WTC11 (cell line): Measurements from ENCODE around the gene PTPRH. TPM values are rescaled to one million over a fixed set of nuclear protein-coding genes. Genes with fewer than 3 reads are reported as not detected.

Experiments
- ATAC-seq: fragments of 200-7000 bp; cut with Tn5 transposase; 2 replicates; pipeline ENCODE4 v1.10.0; 2021; ENCODE audit warnings: mild to moderate bottlenecking, moderate library complexity
- CTCF ChIA-PET: fragments of 300-600 bp; sonication (Branson Sonifier 250); formaldehyde crosslinking; loops from one replicate; lab custom pipeline; 2021; ENCODE audit warnings: antibody characterized with exemption; lab: Charles Lee
- POLR2A ChIA-PET: fragments of 350-600 bp; sonication (Branson Sonifier 250); formaldehyde crosslinking; loops from one replicate; lab custom pipeline; 2021; ENCODE audit warnings: antibody characterized with exemption; lab: Charles Lee
- DNase-seq: peaks from one replicate; pipeline ENCODE4 v3.0.0; 2021; ENCODE audit warnings: low spot score
- H3K27ac Mint-ChIP-seq: 2 replicates; pipeline ENCODE4 v1.8.0; 2021; ENCODE audit warnings: mixed read lengths
- H3K27me3 Mint-ChIP-seq: 2 replicates; pipeline ENCODE4 v1.8.0; 2021; ENCODE audit warnings: low read depth, mild to moderate bottlenecking, moderate library complexity, mixed read lengths
- H3K36me3 Mint-ChIP-seq: 2 replicates; pipeline ENCODE4 v1.8.0; 2021; ENCODE audit warnings: mixed read lengths
- H3K4me1 Mint-ChIP-seq: 2 replicates; pipeline ENCODE4 v1.8.0; 2022; ENCODE audit warnings: mixed read lengths
- H3K4me3 Mint-ChIP-seq: 2 replicates; pipeline ENCODE4 v1.8.0; 2021; ENCODE audit warnings: mild to moderate bottlenecking, moderate library complexity, mixed read lengths
- H3K9me3 Mint-ChIP-seq: 2 replicates; pipeline ENCODE4 v1.8.0; 2021; ENCODE audit warnings: mixed read lengths
- ATF2 ChIP-seq: sonication (generic); formaldehyde crosslinking; IDR thresholded peaks from 2 replicates; pipeline ENCODE4 v1.8.1; 2022; ENCODE audit warnings: low read depth, missing genetic modification reagents, borderline replicate concordance
- CBFB ChIP-seq: sonication (generic); formaldehyde crosslinking; IDR thresholded peaks from 2 replicates; pipeline ENCODE4 v1.8.1; 2022; ENCODE audit warnings: mild to moderate bottlenecking, low read depth, missing genetic modification reagents
- CDX4 ChIP-seq: fragments of 250-450 bp; sonication (Bioruptor Pico); IDR thresholded peaks from 2 replicates; pipeline ENCODE4 v1.9.0; 2021; ENCODE audit warnings: moderate library complexity, mild to moderate bottlenecking, inconsistent platforms, borderline replicate concordance
- ETV6 ChIP-seq: sonication (generic); formaldehyde crosslinking; IDR thresholded peaks from 2 replicates; pipeline ENCODE4 v1.8.1; 2022; ENCODE audit warnings: mild to moderate bottlenecking, missing genetic modification reagents
- FOXJ3 ChIP-seq: sonication (generic); formaldehyde crosslinking; IDR thresholded peaks from 2 replicates; pipeline ENCODE4 v1.9.0; 2021; ENCODE audit warnings: missing genetic modification reagents, mild to moderate bottlenecking, borderline replicate concordance
- KAT7 ChIP-seq: sonication (generic); formaldehyde crosslinking; IDR thresholded peaks from 2 replicates; pipeline ENCODE4 v1.8.1; 2023; ENCODE audit warnings: missing genetic modification reagents, mild to moderate bottlenecking, borderline replicate concordance
- NFATC4 ChIP-seq: fragments of 250-450 bp; sonication (Bioruptor Pico); IDR thresholded peaks from 2 replicates; pipeline ENCODE4 v1.9.0; 2021; ENCODE audit warnings: mild to moderate bottlenecking
- NFE2L1 ChIP-seq: sonication (generic); formaldehyde crosslinking; IDR thresholded peaks from 2 replicates; pipeline ENCODE4 v1.8.1; 2023; ENCODE audit warnings: missing genetic modification reagents
- RELA ChIP-seq: sonication (generic); formaldehyde crosslinking; IDR thresholded peaks from 2 replicates; pipeline ENCODE4 v1.8.1; 2022; ENCODE audit warnings: missing genetic modification reagents, mild to moderate bottlenecking, borderline replicate concordance
- TEAD1 ChIP-seq: sonication (generic); formaldehyde crosslinking; IDR thresholded peaks from 2 replicates; pipeline ENCODE4 v1.8.0; 2022; ENCODE audit warnings: mild to moderate bottlenecking, missing genetic modification reagents
- ZBTB21 ChIP-seq: sonication (generic); formaldehyde crosslinking; IDR thresholded peaks from 2 replicates; pipeline ENCODE4 v1.8.1; 2023; ENCODE audit warnings: mild to moderate bottlenecking, missing genetic modification reagents, borderline replicate concordance
- ZNF121 ChIP-seq: sonication (generic); formaldehyde crosslinking; IDR thresholded peaks from 2 replicates; pipeline ENCODE4 v1.8.0; 2023; ENCODE audit warnings: missing genetic modification reagents
- ZNF263 ChIP-seq: sonication (generic); formaldehyde crosslinking; IDR thresholded peaks from 2 replicates; pipeline ENCODE4 v1.8.1; 2022; ENCODE audit warnings: low read depth, mild to moderate bottlenecking, moderate library complexity, missing genetic modification reagents
- total RNA-seq: library from RNA; stranded (reverse); gene quantifications from 3 replicates; pipeline ENCODE4 v1.2.3, GENCODE V29; 2021
- TF ChIP-seq, protein P1 (sequence below): fragments of 250-450 bp; sonication (Bioruptor Pico); IDR thresholded peaks from 2 replicates; pipeline ENCODE4 v1.9.0; 2021; ENCODE audit warnings: mild to moderate bottlenecking, borderline replicate concordance
- TF ChIP-seq, protein P2 (sequence below): sonication (generic); formaldehyde crosslinking; IDR thresholded peaks from 2 replicates; pipeline ENCODE4 v1.8.0; 2022; ENCODE audit warnings: mild to moderate bottlenecking, missing genetic modification reagents
- TF ChIP-seq, protein P3 (sequence below): sonication (generic); formaldehyde crosslinking; IDR thresholded peaks from 2 replicates; pipeline ENCODE4 v1.8.1; 2023; ENCODE audit warnings: mild to moderate bottlenecking, missing genetic modification reagents, moderate library complexity
- TF ChIP-seq, protein P4 (sequence below): sonication (generic); formaldehyde crosslinking; IDR thresholded peaks from 2 replicates; pipeline ENCODE4 v1.8.0; 2022; ENCODE audit warnings: mild to moderate bottlenecking, missing genetic modification reagents
- TF ChIP-seq, protein P5 (sequence below): fragments of 250-450 bp; sonication (Bioruptor Pico); IDR thresholded peaks from 2 replicates; pipeline ENCODE4 v1.9.0; 2021; ENCODE audit warnings: mild to moderate bottlenecking

The PTPRH gene
- total RNA-seq, 1 experiment from 2014 or later = 0.63 TPM

DNA sequence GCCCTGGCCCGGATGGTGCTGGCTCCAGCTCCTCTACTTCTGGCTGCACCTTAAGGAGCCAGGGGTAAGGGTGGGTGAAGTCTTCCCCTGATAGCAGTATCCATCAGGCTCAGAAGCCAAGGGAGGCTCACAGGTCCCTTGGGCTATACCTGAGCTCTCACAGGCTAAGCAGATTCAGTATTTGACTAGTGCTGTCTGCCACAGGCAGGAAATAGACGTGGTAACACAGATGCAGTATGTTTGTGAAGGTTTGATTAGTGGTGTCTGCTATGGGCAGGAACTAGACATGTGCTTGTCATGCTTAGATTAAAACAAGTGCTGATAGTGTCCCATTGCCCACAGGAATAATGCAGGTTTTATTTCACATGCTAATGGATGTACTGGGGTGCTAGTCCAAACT lies 33.2 kb downstream of the PTPRH start (continued):
- TF ChIP-seq, protein P1, sequence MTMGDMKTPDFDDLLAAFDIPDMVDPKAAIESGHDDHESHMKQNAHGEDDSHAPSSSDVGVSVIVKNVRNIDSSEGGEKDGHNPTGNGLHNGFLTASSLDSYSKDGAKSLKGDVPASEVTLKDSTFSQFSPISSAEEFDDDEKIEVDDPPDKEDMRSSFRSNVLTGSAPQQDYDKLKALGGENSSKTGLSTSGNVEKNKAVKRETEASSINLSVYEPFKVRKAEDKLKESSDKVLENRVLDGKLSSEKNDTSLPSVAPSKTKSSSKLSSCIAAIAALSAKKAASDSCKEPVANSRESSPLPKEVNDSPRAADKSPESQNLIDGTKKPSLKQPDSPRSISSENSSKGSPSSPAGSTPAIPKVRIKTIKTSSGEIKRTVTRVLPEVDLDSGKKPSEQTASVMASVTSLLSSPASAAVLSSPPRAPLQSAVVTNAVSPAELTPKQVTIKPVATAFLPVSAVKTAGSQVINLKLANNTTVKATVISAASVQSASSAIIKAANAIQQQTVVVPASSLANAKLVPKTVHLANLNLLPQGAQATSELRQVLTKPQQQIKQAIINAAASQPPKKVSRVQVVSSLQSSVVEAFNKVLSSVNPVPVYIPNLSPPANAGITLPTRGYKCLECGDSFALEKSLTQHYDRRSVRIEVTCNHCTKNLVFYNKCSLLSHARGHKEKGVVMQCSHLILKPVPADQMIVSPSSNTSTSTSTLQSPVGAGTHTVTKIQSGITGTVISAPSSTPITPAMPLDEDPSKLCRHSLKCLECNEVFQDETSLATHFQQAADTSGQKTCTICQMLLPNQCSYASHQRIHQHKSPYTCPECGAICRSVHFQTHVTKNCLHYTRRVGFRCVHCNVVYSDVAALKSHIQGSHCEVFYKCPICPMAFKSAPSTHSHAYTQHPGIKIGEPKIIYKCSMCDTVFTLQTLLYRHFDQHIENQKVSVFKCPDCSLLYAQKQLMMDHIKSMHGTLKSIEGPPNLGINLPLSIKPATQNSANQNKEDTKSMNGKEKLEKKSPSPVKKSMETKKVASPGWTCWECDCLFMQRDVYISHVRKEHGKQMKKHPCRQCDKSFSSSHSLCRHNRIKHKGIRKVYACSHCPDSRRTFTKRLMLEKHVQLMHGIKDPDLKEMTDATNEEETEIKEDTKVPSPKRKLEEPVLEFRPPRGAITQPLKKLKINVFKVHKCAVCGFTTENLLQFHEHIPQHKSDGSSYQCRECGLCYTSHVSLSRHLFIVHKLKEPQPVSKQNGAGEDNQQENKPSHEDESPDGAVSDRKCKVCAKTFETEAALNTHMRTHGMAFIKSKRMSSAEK (CRISPR knock-in tag) = no peak
- TF ChIP-seq KAT7 (CRISPR knock-in tag) = no peak
- TF ChIP-seq, protein P2, sequence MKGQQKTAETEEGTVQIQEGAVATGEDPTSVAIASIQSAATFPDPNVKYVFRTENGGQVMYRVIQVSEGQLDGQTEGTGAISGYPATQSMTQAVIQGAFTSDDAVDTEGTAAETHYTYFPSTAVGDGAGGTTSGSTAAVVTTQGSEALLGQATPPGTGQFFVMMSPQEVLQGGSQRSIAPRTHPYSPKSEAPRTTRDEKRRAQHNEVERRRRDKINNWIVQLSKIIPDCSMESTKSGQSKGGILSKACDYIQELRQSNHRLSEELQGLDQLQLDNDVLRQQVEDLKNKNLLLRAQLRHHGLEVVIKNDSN = no peak
- TF ChIP-seq, protein P3, sequence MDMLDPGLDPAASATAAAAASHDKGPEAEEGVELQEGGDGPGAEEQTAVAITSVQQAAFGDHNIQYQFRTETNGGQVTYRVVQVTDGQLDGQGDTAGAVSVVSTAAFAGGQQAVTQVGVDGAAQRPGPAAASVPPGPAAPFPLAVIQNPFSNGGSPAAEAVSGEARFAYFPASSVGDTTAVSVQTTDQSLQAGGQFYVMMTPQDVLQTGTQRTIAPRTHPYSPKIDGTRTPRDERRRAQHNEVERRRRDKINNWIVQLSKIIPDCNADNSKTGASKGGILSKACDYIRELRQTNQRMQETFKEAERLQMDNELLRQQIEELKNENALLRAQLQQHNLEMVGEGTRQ (CRISPR knock-in tag) = no peak

- Mint-ChIP-seq H3K4me3 (peak overlapping the region; percentile 24; the same call in 1 of the 2 replicates), H3K4me1 (peaks cover 28% of the 10 kb centered on the region), H3K27ac (no peak overlapping the region), H3K36me3 (no peaks in the 10 kb centered on the region), H3K9me3 (no peaks in the 10 kb centered on the region), H3K27me3 (peaks cover 94% of the 10 kb centered on the region)
- CTCF ChIA-PET = interaction anchor here (0.8 to 3.6 kb wide), 8 partner anchors 9 to 243 kb away, joined by 4 to 23 read pairs (median 10); partner anchors contain the start of gene DNAAF3
- ATAC-seq (no peak), DNase-seq (peak; percentile 63)
- TF ChIP-seq RELA (CRISPR knock-in tag) = no peak
- POLR2A ChIA-PET = interaction anchor here (0.8 kb wide), 1 partner anchor 19 kb away, joined by 3 read pairs; no protein-coding TSS in a partner anchor
Observed at GRCh38 chr19:55175117-55175867, 34.0 kb downstream of the PTPRH start.

DNA sequence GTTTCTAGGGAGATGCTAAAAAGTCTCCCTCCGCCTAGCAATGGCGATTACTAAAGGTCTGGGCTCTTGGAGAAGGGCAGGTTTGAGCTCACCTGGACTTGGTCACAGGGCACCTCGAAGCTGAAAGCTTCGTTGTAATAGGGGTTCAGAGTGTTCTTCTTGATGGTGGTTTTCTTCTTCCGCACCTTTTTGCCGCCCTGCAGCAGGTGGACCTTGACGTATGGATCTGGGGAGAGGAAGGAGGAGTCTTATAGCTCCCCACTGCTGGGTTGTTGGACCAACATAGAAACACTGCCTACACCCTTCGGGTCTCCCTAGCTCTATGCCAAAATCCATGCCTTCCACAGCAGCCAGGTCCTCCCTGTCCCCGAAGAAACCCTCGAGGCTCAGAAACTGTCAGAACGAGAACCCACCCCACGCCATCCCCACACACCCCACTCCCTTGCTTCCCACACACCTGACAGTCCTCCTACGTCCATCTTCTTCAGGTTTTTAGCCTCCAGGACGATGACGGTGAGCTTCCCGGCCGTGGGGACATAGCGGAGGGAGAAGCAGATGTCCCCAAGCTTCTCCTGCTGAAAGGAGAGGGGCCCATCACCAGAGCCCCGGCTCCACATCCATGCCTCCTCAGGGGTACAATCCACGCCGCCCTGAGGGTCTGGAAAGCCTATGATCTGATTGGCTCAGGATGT lies 34.7 kb downstream of the PTPRH start:
- peak overlapping the region; percentile 80 for H3K4me3 Mint-ChIP-seq
- DNase-seq (no peak), ATAC-seq (no peak)
- no peak overlapping the region for H3K27ac Mint-ChIP-seq
- H3K9me3 Mint-ChIP-seq = no peaks in the 10 kb centered on the region
- peaks cover 25% of the 10 kb centered on the region for H3K4me1 Mint-ChIP-seq
- POLR2A ChIA-PET = interaction anchor here (0.9 to 1.4 kb wide), 2 partner anchors 84 to 233 kb away, joined by 3 to 7 read pairs; partner anchors contain the start of genes PPP6R1 and UBE2S
- CTCF ChIA-PET = interaction anchor here (1.2 to 3.6 kb wide), 6 partner anchors 9 to 106 kb away, joined by 3 to 23 read pairs (median 12); partner anchors contain the start of gene DNAAF3
- TF ChIP-seq, protein P4, sequence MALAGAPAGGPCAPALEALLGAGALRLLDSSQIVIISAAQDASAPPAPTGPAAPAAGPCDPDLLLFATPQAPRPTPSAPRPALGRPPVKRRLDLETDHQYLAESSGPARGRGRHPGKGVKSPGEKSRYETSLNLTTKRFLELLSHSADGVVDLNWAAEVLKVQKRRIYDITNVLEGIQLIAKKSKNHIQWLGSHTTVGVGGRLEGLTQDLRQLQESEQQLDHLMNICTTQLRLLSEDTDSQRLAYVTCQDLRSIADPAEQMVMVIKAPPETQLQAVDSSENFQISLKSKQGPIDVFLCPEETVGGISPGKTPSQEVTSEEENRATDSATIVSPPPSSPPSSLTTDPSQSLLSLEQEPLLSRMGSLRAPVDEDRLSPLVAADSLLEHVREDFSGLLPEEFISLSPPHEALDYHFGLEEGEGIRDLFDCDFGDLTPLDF = no peak
- TF ChIP-seq ETV6 (no peak), NFE2L1 (no peak), ZNF121 (CRISPR knock-in tag) (no peak), TEAD1 (CRISPR knock-in tag) (no peak), ZBTB21 (CRISPR knock-in tag) (no peak), CDX4 (no peak), NFATC4 (CRISPR knock-in tag) (no peak), CBFB (CRISPR knock-in tag) (no peak), ATF2 (CRISPR knock-in tag) (no peak), FOXJ3 (CRISPR knock-in tag) (no peak), ZNF263 (CRISPR knock-in tag) (no peak)
- TF ChIP-seq, protein P5, sequence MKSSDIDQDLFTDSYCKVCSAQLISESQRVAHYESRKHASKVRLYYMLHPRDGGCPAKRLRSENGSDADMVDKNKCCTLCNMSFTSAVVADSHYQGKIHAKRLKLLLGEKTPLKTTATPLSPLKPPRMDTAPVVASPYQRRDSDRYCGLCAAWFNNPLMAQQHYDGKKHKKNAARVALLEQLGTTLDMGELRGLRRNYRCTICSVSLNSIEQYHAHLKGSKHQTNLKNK (CRISPR knock-in tag) = no peak
- TF ChIP-seq, protein P3 (CRISPR knock-in tag) = no peak
- H3K27me3 Mint-ChIP-seq = peaks cover 94% of the 10 kb centered on the region
- H3K36me3 Mint-ChIP-seq = no peaks in the 10 kb centered on the region
